Measurements from ENCODE around the gene PTPRK.

DNA sequence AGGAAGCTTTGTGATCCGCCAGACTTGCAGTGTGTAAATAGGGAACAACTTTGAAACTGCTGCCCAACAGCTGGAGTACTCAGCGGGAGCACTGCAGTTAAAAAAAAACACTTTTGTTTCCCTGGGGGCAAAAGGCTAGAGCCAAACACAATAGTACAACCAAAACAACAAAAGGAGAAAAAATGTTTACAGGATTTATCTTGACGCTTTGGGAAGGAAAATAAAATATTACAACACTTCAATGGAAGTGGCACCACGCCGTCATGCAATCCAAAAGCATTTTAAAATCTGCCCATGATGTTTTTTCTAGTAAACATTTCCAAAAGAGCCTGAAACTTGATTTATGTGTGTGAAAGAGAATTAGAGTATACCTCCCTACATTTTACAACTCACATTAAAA lies 26.0 kb downstream of the PTPRK start:
- TF ChIP-seq SUZ12 (IDR thresholded peaks at IDR 0.05) = no peak
- TF ChIP-seq, protein P1, sequence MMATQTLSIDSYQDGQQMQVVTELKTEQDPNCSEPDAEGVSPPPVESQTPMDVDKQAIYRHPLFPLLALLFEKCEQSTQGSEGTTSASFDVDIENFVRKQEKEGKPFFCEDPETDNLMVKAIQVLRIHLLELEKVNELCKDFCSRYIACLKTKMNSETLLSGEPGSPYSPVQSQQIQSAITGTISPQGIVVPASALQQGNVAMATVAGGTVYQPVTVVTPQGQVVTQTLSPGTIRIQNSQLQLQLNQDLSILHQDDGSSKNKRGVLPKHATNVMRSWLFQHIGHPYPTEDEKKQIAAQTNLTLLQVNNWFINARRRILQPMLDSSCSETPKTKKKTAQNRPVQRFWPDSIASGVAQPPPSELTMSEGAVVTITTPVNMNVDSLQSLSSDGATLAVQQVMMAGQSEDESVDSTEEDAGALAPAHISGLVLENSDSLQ (IDR thresholded peaks at IDR 0.05) = peak; percentile 87
- TF ChIP-seq SP1 (IDR thresholded peaks at IDR 0.05) = no peak
- no peak for TF ChIP-seq ARNT (IDR thresholded peaks at IDR 0.05)
- no peak for TF ChIP-seq L3MBTL2 (conservative IDR thresholded peaks at IDR 0.05)
- peak; percentile 84 for TF ChIP-seq ZNF384 (IDR thresholded peaks at IDR 0.05)
- no peak for TF ChIP-seq NFRKB (IDR thresholded peaks at IDR 0.05)
- no peak for TF ChIP-seq FOXM1 (IDR thresholded peaks at IDR 0.05; ENCODE audit: borderline replicate concordance)
- TF ChIP-seq TARDBP (IDR thresholded peaks at IDR 0.05) = no peak
- TF ChIP-seq BHLHE40 (IDR thresholded peaks at IDR 0.05; ENCODE audit: borderline replicate concordance) = no peak
- no peak for TF ChIP-seq FOXK2 (IDR thresholded peaks at IDR 0.05)
- TF ChIP-seq CTBP1 (IDR thresholded peaks at IDR 0.05; ENCODE audit: borderline replicate concordance) = peak; percentile 49; the same call in 1 of the 2 replicates

Measured in HEK293T (cell line).